ENCODE measurements around the gene AKT3. TPM values are rescaled to one million over a fixed set of nuclear protein-coding genes. Genes with fewer than 3 reads are reported as not detected.

Gene AKT3
- polyA plus RNA-seq, 3 donors, result 0.81 to 1.7 (median 1.4) TPM

DNA sequence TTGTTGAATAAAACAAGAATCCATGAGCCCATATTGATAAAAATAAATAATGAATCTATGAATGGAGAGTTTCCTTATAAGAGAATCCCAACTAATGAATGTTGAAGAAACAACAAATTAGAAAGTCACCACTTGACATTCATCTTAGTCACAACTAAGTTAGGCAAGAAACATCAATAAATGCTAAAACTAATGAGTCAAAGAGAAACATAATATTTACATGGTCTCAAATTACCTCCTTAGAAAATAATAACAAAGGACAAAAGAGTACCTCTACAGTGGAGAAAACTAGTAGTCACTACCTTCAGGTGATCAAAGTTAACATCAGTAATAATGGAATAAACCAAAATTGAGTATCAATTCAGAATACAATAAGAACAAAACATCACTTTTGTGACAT lies 93.5 kb downstream of the AKT3 start:
- no peaks in the 10 kb centered on the region for H3K4me1 Mint-ChIP-seq
- no peaks in the 10 kb centered on the region for H3K79me2 ChIP-seq (ENCODE audit: insufficient read depth, low read length)
- no peaks in the 10 kb centered on the region for H3K9me3 Mint-ChIP-seq

DNA sequence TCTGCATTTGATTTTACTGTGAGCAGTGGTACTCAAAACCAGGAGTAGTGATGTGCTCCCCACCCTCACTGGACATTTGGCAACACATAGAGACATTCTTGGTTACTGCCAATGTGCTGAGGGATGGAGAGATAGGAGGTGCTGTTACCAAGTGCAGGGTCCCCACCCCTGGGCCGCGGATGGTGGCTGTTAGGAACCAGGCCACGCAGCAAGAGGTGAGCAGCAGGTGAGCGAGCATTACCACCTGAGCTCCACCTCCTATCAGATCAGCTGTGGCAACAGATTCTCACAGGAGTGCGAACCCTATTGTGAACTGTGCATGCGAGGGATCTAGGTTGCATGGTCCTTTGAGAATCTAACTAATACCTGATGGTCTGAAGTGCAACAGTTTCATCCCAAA lies 95.7 kb downstream of the AKT3 start:
- H3K27me3 Mint-ChIP-seq (ENCODE audit: low read depth in 3 of 3), result peaks cover 0 to 3% (median 0%) of the 10 kb centered on the region in 3 donors
- Histone ChIP-seq H3K79me2 (ENCODE audit: insufficient read depth, low read length) (no peaks in the 10 kb centered on the region), H3K27ac (ENCODE audit: low read depth in 1 of 2, low read length in 2 of 2) (no peak overlapping the region), H3K27me3 (ENCODE audit: control insufficient read depth in 2 of 2, insufficient read depth in 2 of 2, low read length in 2 of 2) (no peaks in the 10 kb centered on the region), H3K9ac (ENCODE audit: insufficient read depth, low read length, poor library complexity, severe bottlenecking) (no peak overlapping the region), H3K9me3 (replicated peaks in 1 of 2; ENCODE audit: control insufficient read depth in 1 of 2, insufficient read depth in 1 of 2, low read length in 2 of 2) (no peaks in the 10 kb centered on the region), H3K4me3 (replicated peaks in 1 of 3; ENCODE audit: low read depth in 2 of 3, low read length in 3 of 3) (no peak overlapping the region), H4K20me1 (ENCODE audit: insufficient read depth, low read length) (no peaks in the 10 kb centered on the region), H2AFZ (ENCODE audit: insufficient read depth, low read depth, low read length, poor library complexity, severe bottlenecking) (no peak overlapping the region), H3K4me1 (ENCODE audit: control insufficient read depth in 1 of 2, insufficient read depth in 2 of 2, low read length in 2 of 2) (no peaks in the 10 kb centered on the region), H3K36me3 (replicated peaks in 1 of 2; ENCODE audit: control insufficient read depth in 1 of 2, insufficient read depth in 2 of 2, low read length in 2 of 2) (no peaks in the 10 kb centered on the region), H3K4me2 (replicated peaks; ENCODE audit: extremely low read depth, low read length, poor library complexity, severe bottlenecking) (no peak overlapping the region)
- intact Hi-C loops (cut with micrococcal nuclease), result no loop called here
- no peaks in the 10 kb centered on the region for H3K4me1 Mint-ChIP-seq
- DNase-seq, result no peak
- H3K36me3 Mint-ChIP-seq, result no peaks in the 10 kb centered on the region
- no peak overlapping the region for H3K4me3 Mint-ChIP-seq
- H3K27ac Mint-ChIP-seq, result peak overlapping the region in 1 of 7 donors; percentile 38
- TF ChIP-seq, protein P1, sequence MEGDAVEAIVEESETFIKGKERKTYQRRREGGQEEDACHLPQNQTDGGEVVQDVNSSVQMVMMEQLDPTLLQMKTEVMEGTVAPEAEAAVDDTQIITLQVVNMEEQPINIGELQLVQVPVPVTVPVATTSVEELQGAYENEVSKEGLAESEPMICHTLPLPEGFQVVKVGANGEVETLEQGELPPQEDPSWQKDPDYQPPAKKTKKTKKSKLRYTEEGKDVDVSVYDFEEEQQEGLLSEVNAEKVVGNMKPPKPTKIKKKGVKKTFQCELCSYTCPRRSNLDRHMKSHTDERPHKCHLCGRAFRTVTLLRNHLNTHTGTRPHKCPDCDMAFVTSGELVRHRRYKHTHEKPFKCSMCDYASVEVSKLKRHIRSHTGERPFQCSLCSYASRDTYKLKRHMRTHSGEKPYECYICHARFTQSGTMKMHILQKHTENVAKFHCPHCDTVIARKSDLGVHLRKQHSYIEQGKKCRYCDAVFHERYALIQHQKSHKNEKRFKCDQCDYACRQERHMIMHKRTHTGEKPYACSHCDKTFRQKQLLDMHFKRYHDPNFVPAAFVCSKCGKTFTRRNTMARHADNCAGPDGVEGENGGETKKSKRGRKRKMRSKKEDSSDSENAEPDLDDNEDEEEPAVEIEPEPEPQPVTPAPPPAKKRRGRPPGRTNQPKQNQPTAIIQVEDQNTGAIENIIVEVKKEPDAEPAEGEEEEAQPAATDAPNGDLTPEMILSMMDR (IDR thresholded peaks at IDR 0.05), result no peak
- WGBS (ENCODE audit: insufficient coverage), result 89% methylated on average over 3 of the region's 6 CpGs
- H3K9me3 Mint-ChIP-seq, result no peaks in the 10 kb centered on the region

More for the DNA sequence above, 93.5 kb downstream of the AKT3 start:
- DNase-seq, result no peak
- no peak overlapping the region for H3K4me2 ChIP-seq (replicated peaks; ENCODE audit: extremely low read depth, low read length, poor library complexity, severe bottlenecking)
- no peaks in the 10 kb centered on the region for H3K36me3 Mint-ChIP-seq
- TF ChIP-seq, protein P1 (IDR thresholded peaks at IDR 0.05), result no peak
- no peak overlapping the region for H3K27ac ChIP-seq (ENCODE audit: low read depth in 1 of 2, low read length in 2 of 2)
- intact Hi-C loops (cut with micrococcal nuclease), result no loop called here
- H3K27me3 ChIP-seq (ENCODE audit: control insufficient read depth in 2 of 2, insufficient read depth in 2 of 2, low read length in 2 of 2), result no peaks in the 10 kb centered on the region
- H3K9me3 ChIP-seq (replicated peaks in 1 of 2; ENCODE audit: control insufficient read depth in 1 of 2, insufficient read depth in 1 of 2, low read length in 2 of 2), result no peaks in the 10 kb centered on the region
- H3K27ac Mint-ChIP-seq, result no peak overlapping the region
- no peaks in the 10 kb centered on the region for H3K36me3 ChIP-seq (replicated peaks in 1 of 2; ENCODE audit: control insufficient read depth in 1 of 2, insufficient read depth in 2 of 2, low read length in 2 of 2)
- H3K9ac ChIP-seq (ENCODE audit: insufficient read depth, low read length, poor library complexity, severe bottlenecking), result no peak overlapping the region
- peaks cover 0 to 3% (median 0%) of the 10 kb centered on the region in 3 donors for H3K27me3 Mint-ChIP-seq (ENCODE audit: low read depth in 3 of 3)
- no peak overlapping the region for H2AFZ ChIP-seq (ENCODE audit: insufficient read depth, low read depth, low read length, poor library complexity, severe bottlenecking)
- no peak overlapping the region for H3K4me3 ChIP-seq (replicated peaks in 1 of 3; ENCODE audit: low read depth in 2 of 3, low read length in 3 of 3)
- H3K4me1 ChIP-seq (ENCODE audit: control insufficient read depth in 1 of 2, insufficient read depth in 2 of 2, low read length in 2 of 2), result no peaks in the 10 kb centered on the region
- H4K20me1 ChIP-seq (ENCODE audit: insufficient read depth, low read length), result no peaks in the 10 kb centered on the region
- H3K4me3 Mint-ChIP-seq, result no peak overlapping the region

Measured in CD14-positive monocyte (primary cell).